ENCODE results near the gene CARMIL1.

CARMIL1 gene

DNA sequence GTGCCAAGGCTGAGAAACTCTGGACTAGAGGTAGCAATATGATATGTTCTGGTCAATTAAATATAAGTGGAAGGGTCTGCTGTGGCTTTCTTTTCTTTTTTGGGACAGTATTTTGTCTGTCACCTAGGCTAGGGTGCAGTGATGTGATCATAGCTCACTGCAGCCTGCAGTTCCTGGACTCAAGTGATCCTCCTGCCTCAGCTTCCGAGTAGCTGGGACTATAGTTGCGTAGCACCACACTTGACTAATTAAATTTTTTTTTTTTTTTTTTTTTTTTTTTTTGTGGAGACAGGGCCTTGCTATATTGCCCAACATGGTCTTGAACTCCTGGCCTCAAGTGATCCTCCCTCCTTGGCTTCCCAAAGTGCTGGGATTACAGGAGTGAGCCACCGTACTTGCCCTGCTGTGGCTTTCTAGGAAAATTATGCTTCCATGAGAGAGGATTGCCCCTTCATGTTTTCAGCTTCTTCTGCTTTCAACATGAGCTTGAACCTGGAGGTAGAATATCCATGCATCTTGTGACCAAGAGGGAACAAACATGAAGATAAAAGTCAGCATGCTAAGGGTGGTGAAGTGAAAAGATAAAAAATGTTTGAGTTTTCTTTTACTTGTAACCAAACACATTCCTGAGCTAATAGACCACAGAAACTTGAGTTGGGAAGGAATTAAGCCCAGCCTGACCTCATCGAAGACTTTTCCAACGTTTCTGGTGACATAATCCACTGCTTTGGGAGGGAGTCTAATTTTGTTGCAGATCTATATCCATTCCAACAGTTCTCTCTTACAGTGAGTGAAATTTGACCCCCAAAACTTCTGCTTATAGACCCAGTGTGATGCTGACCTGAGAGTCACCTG is 75.1 kb downstream of the CARMIL1 start:
- TF ChIP-seq, protein P1, sequence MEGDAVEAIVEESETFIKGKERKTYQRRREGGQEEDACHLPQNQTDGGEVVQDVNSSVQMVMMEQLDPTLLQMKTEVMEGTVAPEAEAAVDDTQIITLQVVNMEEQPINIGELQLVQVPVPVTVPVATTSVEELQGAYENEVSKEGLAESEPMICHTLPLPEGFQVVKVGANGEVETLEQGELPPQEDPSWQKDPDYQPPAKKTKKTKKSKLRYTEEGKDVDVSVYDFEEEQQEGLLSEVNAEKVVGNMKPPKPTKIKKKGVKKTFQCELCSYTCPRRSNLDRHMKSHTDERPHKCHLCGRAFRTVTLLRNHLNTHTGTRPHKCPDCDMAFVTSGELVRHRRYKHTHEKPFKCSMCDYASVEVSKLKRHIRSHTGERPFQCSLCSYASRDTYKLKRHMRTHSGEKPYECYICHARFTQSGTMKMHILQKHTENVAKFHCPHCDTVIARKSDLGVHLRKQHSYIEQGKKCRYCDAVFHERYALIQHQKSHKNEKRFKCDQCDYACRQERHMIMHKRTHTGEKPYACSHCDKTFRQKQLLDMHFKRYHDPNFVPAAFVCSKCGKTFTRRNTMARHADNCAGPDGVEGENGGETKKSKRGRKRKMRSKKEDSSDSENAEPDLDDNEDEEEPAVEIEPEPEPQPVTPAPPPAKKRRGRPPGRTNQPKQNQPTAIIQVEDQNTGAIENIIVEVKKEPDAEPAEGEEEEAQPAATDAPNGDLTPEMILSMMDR (IDR thresholded peaks at IDR 0.05; ENCODE audit: low read depth, low read length) = no peak

DNA sequence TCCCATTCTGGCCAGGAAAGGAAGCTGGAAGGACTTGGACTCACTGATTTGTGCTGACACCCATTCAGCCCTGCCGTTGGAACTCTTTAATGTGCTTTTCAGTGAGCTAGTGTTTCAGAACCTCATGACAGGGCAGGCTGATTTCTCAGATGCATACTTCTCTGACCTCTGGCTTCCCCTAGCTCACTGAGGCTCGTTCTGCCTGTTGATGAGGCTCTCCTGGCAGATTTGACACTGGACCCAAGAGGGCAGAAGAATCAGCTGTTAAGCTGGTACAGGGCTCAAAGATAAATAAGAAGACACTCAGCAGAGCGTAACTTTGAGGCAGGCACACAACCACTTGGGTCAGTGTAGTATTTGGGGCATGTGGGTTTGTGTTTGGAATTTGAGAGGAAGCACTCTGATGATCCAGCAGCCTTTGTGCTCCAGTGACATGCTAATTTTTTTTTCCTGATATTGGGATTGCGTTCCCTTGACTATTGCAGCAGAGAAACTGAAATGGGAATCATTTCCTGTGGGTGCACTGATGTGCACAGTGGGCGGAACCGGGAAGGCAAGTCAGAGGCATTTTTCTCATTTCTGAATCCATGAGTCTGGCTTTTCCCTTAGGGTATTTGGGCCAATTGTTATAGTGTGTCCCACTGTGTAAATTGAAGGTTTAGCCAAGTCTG is 80.2 kb downstream of the CARMIL1 start:
- H3K4me3 ChIP-seq (ENCODE audit: low read depth, low read length) = no peak overlapping the region
- TF ChIP-seq, protein P1 (IDR thresholded peaks at IDR 0.05; ENCODE audit: low read depth, low read length) = no peak

More for the DNA sequence above, 75.1 kb downstream of the CARMIL1 start:
- H3K4me3 ChIP-seq (ENCODE audit: low read depth, low read length) = no peak overlapping the region

DNA sequence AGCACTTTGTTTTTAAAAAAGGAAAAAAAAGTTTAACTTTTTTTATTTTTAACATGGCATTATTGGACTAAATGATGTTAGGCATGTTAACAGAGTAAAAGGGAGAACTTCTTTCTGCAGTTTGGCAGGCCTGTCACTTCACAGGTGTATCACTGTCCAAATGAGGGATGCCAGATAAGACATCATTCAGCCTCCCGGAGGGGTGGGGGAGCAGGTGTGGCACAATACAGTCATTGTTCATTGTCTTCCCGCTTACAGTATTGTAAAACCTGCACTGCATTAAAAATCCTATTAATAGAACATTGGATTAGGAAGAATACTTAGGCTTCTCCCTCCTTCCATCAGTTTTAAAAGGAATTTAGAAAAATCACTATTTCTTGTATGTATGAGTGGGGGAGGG is 80.7 kb downstream of the CARMIL1 start:
- no peak overlapping the region for H3K4me3 ChIP-seq (ENCODE audit: low read depth, low read length)
- TF ChIP-seq, protein P1 (IDR thresholded peaks at IDR 0.05; ENCODE audit: low read depth, low read length) = no peak

DNA sequence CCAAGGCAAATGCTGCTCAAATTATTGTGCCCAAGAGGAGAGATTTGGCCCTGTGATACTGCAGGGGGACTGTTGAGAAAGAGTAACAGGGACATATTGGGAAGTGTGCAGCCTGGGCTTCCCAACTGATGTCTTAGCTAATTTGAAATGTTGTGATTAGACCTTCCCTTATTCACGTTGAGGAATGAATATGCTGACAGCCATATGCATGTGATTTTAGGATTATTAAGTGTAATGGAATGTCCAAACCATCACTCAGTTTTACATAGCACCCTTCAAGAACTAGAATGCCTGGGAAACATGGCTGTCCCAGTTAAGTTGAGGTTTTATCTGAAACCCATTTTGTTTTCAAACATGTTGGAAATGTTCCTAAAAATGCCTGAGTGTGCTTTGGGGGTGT is 81.4 kb downstream of the CARMIL1 start:
- TF ChIP-seq, protein P1 (IDR thresholded peaks at IDR 0.05; ENCODE audit: low read depth, low read length) = no peak
- H3K4me3 ChIP-seq (ENCODE audit: low read depth, low read length) = no peak overlapping the region

DNA sequence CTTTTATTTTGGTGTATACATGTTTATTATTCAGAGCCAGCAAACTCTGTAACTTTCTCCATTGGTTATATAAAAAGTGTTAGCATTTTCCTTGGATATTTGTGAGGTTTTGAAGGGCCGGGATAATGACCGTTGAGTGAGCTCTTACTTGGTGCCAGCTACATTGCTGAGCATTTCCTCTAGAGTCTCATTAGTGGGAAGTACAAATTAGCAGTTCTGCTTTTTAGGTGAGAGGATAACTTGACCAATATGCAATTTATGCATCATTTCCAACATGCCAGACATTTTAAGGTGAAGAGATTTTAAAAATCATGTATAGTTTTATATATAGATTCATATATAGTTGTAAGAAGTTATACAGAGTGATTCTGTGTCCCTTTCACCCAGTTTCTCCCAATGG is 84.3 kb downstream of the CARMIL1 start:
- TF ChIP-seq, protein P1 (IDR thresholded peaks at IDR 0.05; ENCODE audit: low read depth, low read length) = no peak

DNA sequence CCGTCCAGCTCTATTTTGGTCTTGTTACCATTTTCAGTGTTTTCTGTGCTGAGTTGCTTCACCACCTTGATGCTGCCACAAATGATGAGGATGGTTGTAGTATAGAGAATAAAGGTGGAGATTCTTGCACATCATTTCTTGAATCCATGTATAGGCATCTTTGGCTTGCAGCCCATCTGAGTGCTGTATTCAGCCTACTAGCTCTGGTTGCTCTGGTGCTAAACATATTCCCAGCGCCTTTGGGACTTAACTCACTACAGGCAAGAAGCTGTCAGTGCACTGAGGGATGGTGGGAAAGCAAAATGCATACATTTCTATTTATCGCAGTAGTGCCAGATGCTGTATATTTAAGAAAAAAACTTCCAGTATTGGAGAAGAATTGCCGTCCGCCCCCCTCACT is 86.0 kb downstream of the CARMIL1 start:
- TF ChIP-seq, protein P1 (IDR thresholded peaks at IDR 0.05; ENCODE audit: low read depth, low read length) = no peak

More for the DNA sequence above, 84.3 kb downstream of the CARMIL1 start:
- no peak overlapping the region for H3K4me3 ChIP-seq (ENCODE audit: low read depth, low read length)

More for the DNA sequence above, 86.0 kb downstream of the CARMIL1 start:
- no peak overlapping the region for H3K4me3 ChIP-seq (ENCODE audit: low read depth, low read length)

Measured in WI38 (cell line).